ENCODE measurements around the gene IL17A.
"Not testable (repeated sequence)": the region's sequence is repeated elsewhere in the genome, so short reads cannot be mapped to it uniquely, and the experiment has no call there.

The IL17A gene

DNA sequence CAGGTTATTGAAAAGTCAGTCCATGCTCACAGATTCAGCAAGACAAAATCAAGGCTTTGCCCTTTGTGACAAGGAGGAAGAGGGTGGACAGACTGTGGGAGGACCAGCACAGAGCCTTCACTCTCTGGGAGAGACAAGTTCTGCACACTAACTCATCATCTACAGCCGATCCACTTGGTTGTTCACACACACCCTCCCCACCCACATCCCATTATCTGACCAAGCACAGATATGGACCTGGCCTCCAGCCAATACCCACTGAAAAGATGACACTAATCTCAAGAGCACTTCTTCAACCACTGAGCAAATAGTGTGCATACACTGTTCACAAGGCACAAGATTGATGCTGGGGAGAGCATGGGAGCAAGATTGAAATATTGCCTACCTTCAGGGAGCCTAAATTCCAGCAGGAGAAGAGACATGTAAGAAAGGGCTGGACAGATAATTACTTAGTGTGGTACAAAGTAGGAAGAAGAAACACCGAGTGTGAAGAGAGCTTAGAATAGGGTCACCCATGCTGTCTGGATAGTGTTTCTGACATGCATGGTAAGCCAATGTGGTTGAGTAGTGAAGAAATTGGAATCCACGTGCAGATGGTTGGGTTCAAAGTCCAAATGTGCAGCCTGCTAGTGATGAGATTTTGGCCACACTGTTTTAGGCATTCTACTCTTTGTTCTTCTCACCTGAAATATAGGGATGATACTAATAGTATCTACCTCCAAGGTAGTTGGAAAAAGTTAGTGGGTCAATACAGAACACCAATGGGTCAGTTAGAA lies 21.7 kb upstream of the IL17A start:
- FAIRE-seq = no peak

DNA sequence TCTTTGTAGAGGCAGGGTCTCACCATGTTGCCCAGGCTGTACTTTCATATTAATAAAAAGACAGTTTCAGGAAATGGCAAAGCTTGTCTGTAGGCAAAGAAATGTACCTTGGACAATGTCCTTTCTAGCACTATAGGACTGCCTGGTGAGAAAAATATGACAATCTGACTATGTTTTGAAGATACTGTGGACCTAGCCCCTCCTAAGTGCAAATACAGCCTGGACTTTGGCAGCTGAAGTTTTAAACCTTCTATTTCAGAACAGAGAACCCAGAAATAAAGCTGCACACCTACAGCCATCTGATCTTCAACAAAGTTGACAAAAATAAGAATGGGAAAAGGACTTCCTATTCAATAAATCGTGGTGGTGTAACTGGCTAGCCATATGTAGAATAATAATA lies 18.9 kb upstream of the IL17A start:
- FAIRE-seq = no peak

DNA sequence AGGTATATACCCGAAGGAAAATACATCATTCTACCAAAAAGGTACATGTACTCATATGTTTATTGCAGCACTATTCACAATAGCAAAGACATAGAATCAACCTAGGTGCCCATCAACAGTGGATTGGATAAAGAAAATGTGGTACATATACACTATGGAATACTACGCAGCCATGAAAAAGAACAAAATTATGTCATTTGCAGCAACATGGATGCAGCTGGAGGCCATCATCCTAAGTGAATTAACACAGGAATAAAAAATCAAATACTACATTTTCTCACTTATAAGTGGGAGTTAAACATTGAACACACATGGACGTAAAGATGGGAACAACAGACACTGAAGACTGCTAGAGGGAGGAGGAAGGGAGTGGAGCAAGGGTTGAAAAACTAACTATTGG lies 17.8 kb upstream of the IL17A start:
- not testable (repeated sequence) for FAIRE-seq

DNA sequence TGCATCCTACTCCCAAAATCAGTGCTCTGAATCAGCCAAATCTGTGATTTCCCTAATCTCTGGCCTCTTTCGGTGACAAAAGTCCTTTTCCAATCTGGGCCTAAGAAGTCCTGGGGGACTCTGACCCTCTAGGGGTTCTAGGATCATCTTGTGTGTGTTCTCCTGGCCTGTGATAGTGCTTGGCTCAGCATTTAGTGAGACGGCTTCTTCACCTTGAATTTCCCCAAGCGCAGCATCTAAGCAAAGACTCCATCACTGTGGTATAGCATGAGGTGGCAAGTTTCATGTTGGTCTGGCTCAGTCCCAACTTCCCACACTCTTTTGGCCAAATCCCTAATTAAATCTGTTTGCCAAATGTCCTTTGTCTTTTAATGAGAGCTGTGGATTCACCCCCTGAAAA lies 12.1 kb upstream of the IL17A start:
- no peak for FAIRE-seq

DNA sequence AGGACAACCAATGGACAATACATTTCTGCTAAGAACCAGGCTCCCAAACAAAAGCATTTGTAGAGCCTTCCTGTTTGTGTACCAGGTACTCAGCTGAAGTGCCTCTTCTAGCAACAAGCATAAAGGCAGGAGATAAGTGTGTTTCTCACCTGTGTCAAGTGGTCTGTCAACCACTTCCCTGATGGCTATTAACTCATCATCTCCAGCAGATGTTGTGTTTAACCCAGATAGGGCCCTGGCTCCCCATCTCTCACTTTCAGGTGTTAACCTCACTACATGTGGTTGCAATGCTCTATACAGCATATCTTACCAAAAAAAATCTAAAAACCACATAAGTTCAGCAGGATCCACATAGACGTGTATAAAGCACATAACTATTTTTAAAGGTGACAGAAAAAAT lies 9.6 kb upstream of the IL17A start:
- FAIRE-seq = no peak

DNA sequence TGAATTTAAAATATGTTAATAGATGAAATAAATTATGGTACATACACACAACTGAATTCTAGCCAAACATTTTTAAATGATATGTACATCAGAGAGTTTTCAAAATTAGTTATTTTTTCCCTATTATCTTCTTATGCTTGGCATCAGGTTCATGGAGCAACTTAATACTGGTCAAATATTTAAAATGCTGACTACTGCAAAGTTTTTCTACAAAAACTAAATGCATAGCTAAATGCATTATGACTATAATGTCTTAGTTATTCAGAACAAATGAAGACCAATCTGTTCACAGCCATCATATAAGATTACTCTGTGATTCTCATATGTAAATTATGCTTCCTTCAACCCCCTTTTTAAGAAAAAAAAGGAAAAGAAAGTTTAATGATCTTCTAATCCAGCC lies 8.2 kb upstream of the IL17A start:
- no peak for FAIRE-seq

DNA sequence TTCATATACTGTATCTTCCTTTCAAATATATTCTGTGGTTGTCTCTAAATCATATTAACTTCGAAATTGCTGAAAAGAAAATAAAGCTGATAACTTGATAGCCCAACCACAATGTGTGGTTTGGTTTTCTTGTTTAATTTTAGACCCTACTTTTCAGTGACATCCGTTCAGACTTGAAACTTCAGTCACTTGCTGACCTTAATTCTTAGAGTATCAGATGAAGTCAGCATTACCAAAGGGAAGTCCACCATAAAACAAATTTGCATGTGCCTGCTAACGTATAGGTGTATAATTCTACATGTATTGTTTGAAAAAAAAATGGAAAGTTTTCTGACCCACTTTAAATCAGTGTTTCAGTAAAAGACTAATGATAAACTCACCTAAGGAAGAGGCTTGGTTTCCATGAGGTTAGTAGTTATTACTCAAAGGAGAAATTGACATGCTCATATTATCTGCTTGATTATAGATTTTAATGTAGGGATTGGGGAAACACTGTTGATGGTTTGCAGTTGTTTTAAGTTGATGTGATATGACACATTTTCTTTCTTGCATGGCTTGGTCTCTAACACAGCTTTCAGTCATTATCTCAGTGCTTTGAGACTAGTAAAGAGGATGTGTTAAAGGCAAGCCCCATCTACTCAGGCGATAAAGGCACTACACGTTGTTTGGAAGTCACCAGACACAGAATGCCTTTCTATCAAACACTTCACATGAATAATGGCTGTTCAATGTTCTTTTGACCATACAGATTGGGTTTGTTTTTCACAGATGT lies 5.2 kb upstream of the IL17A start:
- FAIRE-seq = no peak

DNA sequence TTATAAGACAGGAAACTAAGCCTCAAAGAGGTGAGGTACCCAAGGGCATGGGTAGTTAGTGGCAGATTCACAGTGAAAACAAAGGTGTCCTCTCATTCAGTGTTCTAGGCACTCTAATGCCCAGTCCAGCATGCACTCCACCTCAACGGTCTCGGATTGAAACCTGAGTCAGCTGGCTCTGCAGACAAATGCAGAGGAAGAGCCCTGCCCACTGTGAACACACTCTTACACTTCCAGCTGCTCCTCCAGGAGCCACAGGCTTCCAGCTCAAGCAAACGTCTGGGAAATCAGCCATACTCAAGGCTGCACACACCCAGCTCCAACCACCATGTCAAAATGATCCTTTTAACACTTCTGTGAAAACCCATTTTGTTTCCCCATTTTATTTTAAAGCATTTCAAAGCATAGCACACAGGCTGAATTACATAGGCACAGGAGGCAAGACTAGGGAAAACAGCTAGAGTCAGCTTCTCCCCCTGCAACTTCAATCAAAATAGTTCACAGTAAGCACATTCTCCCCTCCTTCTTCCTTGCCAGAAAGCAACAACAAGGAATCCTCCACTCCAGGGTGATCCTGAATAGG lies 3.0 kb upstream of the IL17A start:
- no peak for FAIRE-seq

DNA sequence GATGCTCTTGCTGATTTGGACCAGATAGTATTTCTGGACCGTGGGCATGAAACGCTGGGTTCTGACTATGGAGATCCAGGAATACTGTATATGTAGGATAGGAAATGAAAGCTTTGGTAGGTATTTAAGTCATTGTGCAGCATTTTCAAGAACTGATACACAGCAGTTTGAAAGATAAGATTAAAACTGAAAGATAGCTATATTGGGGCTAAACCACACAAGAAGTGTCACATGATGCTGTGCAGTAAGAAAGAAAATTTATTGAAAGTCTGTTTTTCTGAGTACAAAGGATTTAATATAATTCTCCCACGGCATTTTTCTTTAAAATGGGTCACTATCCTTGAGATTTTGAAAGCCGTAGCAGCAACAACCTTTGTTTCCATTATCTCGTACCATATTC lies 305 bp downstream of the IL17A start:
- no peak for FAIRE-seq

DNA sequence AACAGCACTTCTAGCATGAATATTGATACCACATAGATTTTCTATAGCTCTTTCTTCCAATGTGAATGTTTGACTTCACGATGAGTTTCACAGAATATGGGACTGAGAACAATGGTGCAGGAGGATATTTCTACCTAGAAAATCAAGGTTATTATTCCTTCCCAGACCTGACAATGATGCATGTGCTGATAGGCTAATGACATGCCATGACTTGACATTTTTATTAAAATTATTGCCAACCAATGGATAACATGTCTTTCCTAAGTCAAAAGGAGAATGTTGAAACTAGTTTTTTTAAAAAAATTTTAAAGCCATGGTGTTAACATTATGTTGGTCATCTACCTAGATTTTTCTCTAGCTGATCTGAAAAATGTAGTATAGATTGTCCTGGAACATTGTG lies 923 bp downstream of the IL17A start:
- no peak for FAIRE-seq

DNA sequence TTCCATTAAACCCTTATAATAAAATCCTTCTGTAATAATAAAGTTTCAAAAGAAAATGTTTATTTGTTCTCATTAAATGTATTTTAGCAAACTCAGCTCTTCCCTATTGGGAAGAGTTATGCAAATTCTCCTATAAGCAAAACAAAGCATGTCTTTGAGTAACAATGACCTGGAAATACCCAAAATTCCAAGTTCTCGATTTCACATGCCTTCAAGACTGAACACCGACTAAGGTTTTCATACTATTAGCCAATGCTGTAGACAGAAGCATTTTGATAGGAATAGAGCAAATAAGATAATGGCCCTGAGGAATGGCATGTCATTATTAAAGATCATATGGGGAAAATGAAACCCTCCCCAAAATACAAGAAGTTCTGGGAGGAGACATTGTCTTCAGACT lies 3.8 kb downstream of the IL17A start:
- no peak for FAIRE-seq

DNA sequence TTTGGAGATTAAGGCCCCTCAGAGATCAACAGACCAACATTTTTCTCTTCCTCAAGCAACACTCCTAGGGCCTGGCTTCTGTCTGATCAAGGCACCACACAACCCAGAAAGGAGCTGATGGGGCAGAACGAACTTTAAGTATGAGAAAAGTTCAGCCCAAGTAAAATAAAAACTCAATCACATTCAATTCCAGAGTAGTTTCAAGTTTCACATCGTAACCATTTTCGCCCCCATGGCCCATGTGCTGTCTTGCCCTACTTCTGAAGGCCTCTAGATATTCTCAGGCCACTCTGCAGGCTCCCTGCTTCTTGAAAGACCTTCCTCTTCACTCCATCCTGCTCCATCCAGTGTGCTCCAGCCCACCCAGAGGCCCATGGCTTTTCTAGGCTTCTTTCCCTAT lies 4.2 kb downstream of the IL17A start:
- no peak for FAIRE-seq

DNA sequence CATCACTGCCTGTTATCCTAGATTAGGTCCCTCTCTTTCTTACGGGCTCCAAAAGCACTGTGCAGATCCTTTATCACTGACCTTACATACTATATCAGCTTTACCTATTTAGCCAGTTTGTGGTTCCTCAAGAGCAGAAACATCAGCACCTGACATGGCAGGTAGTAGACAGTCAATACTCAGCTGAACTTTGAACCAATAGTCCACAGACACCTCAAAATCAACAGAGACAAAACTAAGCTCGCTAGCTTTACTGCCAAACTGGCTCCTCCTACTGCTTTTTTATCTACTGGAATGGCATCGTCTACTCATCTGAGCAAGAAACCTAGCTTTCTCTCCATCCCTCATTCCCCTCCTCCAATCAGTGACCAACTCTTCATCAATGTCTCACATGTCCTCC lies 5.6 kb downstream of the IL17A start:
- no peak for FAIRE-seq

DNA sequence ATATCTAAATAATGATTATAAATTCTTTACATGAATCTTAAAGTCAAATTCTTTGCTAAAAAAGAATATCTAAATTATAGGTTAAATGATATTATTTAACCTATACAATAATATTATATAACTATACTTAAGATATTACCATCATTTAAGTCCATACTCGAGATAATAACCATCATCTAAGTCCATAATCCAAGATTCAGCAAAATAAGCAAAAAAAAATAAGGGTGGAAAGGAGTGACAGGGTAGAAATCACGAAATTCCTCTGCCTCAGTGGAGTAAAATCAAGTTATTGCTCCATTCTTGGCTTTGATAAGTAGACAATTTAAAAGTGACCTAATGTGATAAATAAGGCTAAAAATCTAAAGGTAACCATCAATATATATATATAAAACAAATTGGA lies 9.7 kb downstream of the IL17A start:
- no peak for FAIRE-seq

DNA sequence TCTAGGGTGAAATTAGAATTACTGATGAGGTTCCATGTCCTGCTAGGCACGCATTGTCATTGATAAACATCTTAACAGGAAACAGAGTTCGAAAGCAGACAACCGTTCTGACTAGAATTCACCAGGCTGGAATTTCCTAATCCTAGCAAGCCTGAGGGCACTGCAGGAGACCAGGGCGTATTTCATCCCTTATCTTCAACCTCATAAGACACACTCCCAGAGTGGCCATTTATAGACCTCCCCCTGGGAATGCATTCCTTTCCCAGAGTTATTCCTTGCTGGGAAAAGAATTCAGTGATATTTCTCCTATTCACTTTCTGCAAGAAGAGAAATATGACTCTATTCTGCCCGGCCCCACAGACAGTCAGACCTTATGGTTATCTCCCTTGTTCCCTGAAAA lies 13.9 kb downstream of the IL17A start:
- FAIRE-seq = not testable (repeated sequence)

DNA sequence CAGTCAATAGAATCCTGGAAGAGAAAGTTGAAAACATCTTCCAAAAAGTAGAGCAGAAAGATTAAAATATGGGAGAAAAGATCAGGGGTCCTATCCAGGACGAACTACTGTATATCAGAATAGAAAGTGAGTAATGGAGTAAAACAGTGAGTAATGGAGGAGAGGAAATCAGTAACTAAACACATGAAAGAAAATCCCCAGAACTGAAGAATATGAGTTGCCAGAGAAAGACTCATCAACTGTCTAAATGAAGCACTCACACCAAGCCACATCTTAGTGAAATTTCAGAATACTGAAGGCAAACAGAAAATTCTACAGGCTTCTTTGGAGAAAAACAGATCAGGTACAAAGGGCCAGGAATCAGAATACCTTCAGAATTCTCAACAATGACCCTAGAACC lies 14.9 kb downstream of the IL17A start:
- no peak for FAIRE-seq

DNA sequence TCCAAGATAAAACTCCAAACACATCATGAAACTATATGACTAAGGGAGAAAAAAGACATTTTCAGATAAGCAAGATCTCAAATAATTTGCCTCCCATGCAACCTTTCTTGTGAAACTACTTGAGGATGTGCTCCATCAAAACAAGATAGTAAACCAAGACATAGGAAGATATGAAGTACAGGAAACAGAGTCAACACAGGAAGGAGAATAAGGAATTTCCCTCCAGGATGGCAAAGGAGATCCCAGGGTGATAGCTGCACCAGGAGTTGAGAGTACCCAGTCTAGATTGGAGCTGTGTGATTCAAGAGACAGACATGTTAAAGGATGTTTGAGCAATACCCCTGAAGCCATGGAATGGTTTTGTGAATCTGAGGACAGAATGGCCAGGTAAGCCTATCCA lies 15.3 kb downstream of the IL17A start:
- no peak for FAIRE-seq

DNA sequence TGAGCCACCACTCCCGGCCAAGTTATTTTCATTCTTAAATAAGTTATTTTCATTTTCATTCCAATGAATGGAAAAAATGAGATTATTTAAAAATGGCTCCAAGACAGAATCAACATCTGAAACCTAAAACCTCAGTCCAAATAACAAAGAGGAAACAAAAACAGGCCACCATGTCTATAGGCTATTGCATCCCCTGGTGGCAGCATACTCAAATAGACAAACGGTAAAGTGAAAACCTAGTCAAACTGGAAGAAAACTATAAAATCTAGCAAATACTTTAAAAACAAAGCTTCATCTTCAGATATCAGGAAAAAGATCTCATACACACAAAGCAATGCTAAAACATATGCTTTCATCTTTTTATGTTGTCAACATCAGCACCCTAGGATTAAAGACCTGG lies 20.9 kb downstream of the IL17A start:
- no peak for FAIRE-seq

DNA sequence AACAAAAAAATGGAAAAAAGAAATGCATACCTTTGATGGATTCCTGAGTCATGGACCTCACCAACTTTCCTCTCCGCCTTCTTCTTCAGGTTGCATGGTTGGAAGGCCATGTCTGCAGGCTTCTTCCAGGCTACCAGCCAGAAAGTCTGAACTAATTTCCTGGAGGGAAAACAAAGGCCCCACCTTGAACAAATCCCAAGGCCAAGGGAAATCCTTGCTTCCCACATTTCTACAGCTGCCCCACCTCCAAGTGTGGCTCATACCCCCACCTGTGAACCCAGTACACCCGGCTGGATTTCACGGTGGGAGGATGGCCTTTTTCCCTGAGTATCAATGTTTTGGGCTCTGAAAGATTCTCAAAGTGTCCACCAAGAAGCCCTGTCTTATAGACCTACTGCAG lies 22.4 kb downstream of the IL17A start:
- no peak for FAIRE-seq

DNA sequence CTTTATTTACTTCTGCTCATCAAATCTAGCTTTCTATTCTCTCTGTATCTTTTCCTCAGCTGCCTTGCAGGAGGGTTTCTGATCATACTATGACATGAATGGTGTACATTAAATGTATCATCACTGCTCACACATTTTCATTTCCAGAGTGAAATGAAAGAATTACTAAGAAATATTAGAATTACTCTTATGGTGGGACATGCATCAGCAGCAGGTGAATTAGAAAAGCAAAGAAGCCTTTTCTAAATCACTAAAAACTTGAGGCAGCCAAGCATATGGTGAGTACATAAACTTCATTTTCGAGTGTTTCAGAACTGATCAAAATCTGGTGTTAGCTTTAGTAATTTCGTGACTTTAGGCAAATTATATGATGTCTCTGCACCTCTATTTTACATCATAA lies 23.6 kb downstream of the IL17A start:
- FAIRE-seq = no peak

DNA sequence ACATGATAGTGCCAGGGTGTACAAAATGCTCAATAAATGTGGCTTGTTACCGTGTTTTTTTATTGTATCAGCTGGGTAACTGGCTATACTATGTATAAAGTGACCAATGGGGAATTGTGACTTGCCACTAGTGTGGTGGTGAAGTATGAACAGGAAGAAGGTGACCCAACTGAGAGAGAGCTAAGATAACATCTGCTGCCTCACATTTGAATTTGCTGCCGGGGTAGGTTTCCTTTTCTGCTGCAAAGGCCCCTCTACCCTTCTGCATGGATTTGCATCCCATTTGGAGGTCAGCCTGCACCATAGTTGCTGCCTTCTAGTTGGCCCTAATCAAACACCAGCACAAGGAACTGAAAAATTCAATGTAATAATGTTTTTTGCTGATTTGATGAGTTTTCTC lies 24.1 kb downstream of the IL17A start:
- no peak for FAIRE-seq

DNA sequence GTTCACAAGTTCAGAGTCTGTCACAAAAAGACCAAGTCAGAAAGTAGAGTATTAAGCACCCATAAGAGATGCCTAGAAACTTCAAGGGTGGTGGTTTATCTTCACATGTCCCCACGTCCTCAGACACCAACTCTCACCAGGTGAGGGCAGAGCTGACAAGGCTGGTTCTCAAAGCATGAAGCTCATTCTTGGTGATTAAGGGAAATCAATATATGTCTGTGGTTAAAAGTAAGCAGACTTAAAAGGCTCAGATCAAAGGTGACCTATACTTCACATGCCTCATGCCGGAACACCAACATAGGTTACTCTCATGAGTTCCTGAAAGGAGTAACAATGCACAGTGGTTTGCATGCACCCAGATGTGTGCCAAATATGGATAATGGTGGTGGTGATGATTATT lies 27.0 kb downstream of the IL17A start:
- no peak for FAIRE-seq

DNA sequence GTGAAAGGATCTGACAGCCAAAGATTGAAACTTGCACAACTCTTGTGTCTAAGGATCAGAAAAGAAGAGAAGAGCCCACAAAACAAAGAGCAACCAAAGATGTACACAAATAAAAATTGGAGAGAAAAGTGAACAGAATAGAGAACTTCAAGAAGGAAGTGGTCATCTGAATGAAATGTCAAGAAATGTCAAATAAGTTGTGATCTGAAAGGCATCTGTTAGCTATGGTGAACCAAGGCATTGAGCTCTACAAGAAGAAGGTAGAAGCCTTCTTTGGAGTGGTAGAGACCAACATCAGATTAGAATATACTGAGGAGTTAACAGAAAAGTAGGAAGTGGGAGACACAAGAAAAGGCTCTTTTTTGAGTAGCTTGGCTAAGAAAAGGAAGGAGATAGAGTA lies 29.6 kb downstream of the IL17A start:
- no peak for FAIRE-seq

DNA sequence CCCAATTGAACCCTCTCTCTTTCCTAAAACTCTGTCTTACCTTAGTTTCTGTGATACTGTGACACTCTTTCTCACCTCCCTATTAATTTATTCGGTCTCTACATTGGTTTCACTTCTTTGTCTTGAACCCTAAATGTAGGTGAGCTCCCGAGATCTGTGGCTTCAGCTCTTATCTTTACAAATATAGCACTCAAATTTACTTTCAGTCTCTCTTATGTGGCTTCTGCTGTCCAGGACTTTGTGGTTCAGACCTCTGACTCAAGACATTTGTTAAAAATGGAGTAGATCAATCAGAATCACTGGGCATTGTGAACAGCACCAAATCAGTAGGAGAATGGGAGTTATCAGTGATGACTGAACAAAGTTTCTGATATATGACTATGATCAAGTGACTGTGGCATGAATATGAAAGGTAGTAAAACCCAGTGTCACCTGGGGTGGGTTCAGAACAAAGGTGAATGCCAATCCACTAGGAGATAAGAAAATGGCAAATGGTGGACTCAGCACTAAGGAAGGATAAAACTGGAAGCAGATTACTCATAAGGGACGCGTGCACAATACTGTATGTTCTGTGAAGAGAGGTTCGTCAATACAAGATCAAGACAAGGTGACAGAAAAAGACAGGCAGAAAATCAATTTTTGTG lies 30.9 kb downstream of the IL17A start:
- FAIRE-seq = no peak
